HepG2 (cell line): ENCODE results near the gene TK2. TPM values are rescaled to one million over a fixed set of nuclear protein-coding genes. Genes with fewer than 3 reads are reported as not detected.

Experiments
- AKAP8 ChIP-seq: sonication (generic); formaldehyde crosslinking; IDR thresholded peaks from 2 replicates; pipeline ENCODE4 v1.5.1; 2020; ENCODE audit warnings: mild to moderate bottlenecking, missing genetic modification reagents
- ATF4 ChIP-seq, 2 experiments: fragments of 450-650 bp in 1 of 2; sonication (generic) in 1 of 2; formaldehyde crosslinking; IDR thresholded peaks; 2 replicates each; pipeline versions ENCODE4 v1.5.0 to v1.8.0; 2020 to 2022; ENCODE audit warnings: mild to moderate bottlenecking in 1 of 2, missing genetic modification reagents in 1 of 2
- HMGXB4 ChIP-seq, 2 experiments: sonication (generic) in 1 of 2; formaldehyde crosslinking in 1 of 2; IDR thresholded peaks; 2 replicates each; pipeline versions ENCODE4 v1.4.0 to v1.6.1; 2018 to 2020; ENCODE audit warnings: missing genetic modification reagents in 2 of 2, borderline replicate concordance in 1 of 2, low read depth in 1 of 2, mild to moderate bottlenecking in 1 of 2, missing biosample characterization in 1 of 2
- KDM5B ChIP-seq: sonication (generic); formaldehyde crosslinking; IDR thresholded peaks from 2 replicates; pipeline ENCODE4 v1.4.0; 2020; ENCODE audit warnings: missing genetic modification reagents, mild to moderate bottlenecking, borderline replicate concordance
- KDM6A ChIP-seq: IDR thresholded peaks from 2 replicates; pipeline ENCODE4 v1.6.1; 2016; ENCODE audit warnings: low read depth
- MAZ ChIP-seq, 2 experiments: sonication (generic) in 1 of 2; formaldehyde crosslinking in 1 of 2; IDR thresholded peaks; 2 replicates each; pipeline versions ENCODE4 v1.5.0 to v1.6.1; 2012 to 2020; ENCODE audit warnings: low read depth in 2 of 2, mild to moderate bottlenecking in 2 of 2, borderline replicate concordance in 1 of 2, improper control_type of control experiment in 1 of 2, low read length in 1 of 2, missing genetic modification reagents in 1 of 2, moderate library complexity in 1 of 2
- PAX8 ChIP-seq: sonication (generic); formaldehyde crosslinking; IDR thresholded peaks from 2 replicates; pipeline ENCODE4 v1.8.0; 2022; ENCODE audit warnings: mild to moderate bottlenecking, missing genetic modification reagents, borderline replicate concordance
- RFX1 ChIP-seq: fragments of 450-650 bp; IDR thresholded peaks from 2 replicates; pipeline ENCODE4 v1.6.1; 2017
- SALL2 ChIP-seq: sonication (generic); formaldehyde crosslinking; IDR thresholded peaks from 2 replicates; pipeline ENCODE4 v1.8.1; 2023; ENCODE audit warnings: mild to moderate bottlenecking, missing genetic modification reagents, inconsistent platforms
- SRSF1 ChIP-seq: fragments of 200-400 bp; formaldehyde crosslinking; optimal IDR thresholded peaks from 2 replicates; pipeline ENCODE3; 2017; ENCODE audit warnings: mild to moderate bottlenecking, low read depth, low read length, moderate library complexity
- TCF7 ChIP-seq: sonication (generic); IDR thresholded peaks from 2 replicates; pipeline ENCODE4 v1.6.1; 2016; ENCODE audit warnings: antibody characterized with exemption, low read depth
- U2AF1 ChIP-seq: fragments of 200-400 bp; formaldehyde crosslinking; optimal IDR thresholded peaks from 2 replicates; pipeline ENCODE3; 2017; ENCODE audit warnings: mild to moderate bottlenecking, low read depth, low read length
- ZBTB49 ChIP-seq: sonication (generic); formaldehyde crosslinking; IDR thresholded peaks from 2 replicates; pipeline ENCODE4 v1.4.0; 2020; ENCODE audit warnings: missing genetic modification reagents, borderline replicate concordance
- ZBTB7B ChIP-seq: sonication (generic); formaldehyde crosslinking; IDR thresholded peaks from 2 replicates; pipeline ENCODE4 v1.4.0; 2020; ENCODE audit warnings: missing genetic modification reagents
- ZFP36L2 ChIP-seq: sonication (generic); formaldehyde crosslinking; IDR thresholded peaks from 2 replicates; pipeline ENCODE4 v1.4.0; 2020; ENCODE audit warnings: missing genetic modification reagents
- ZKSCAN5 ChIP-seq: sonication (generic); formaldehyde crosslinking; IDR thresholded peaks from 2 replicates; pipeline ENCODE4 v1.5.1; 2020; ENCODE audit warnings: mild to moderate bottlenecking, missing genetic modification reagents
- ZNF460 ChIP-seq: sonication (generic); formaldehyde crosslinking; IDR thresholded peaks from 2 replicates; pipeline ENCODE4 v1.5.1; 2020; ENCODE audit warnings: missing genetic modification reagents, mild to moderate bottlenecking, borderline replicate concordance
- ZNF549 ChIP-seq: sonication (generic); formaldehyde crosslinking; IDR thresholded peaks from 2 replicates; pipeline ENCODE4 v1.5.0; 2020; ENCODE audit warnings: missing genetic modification reagents
- ZNF724P ChIP-seq: sonication (generic); formaldehyde crosslinking; IDR thresholded peaks from 2 replicates; pipeline ENCODE4 v1.8.0; 2022; ENCODE audit warnings: missing genetic modification reagents, borderline replicate concordance
- ZNF749 ChIP-seq: sonication (generic); formaldehyde crosslinking; IDR thresholded peaks from 2 replicates; pipeline ENCODE4 v1.8.0; 2022; ENCODE audit warnings: mild to moderate bottlenecking, missing genetic modification reagents, moderate library complexity, borderline replicate concordance
- ZNF775 ChIP-seq: sonication (generic); formaldehyde crosslinking; IDR thresholded peaks from 2 replicates; pipeline ENCODE4 v1.4.0; 2020; ENCODE audit warnings: missing genetic modification reagents, mild to moderate bottlenecking, moderate library complexity, borderline replicate concordance
- ZNF788 ChIP-seq: sonication (generic); formaldehyde crosslinking; IDR thresholded peaks from 2 replicates; pipeline ENCODE4 v1.5.0; 2020; ENCODE audit warnings: mild to moderate bottlenecking, missing genetic modification reagents, borderline replicate concordance
- ZNF879 ChIP-seq: sonication (generic); formaldehyde crosslinking; IDR thresholded peaks from 2 replicates; pipeline ENCODE4 v1.8.1; 2023; ENCODE audit warnings: missing genetic modification reagents
- ZNF891 ChIP-seq: sonication (generic); formaldehyde crosslinking; IDR thresholded peaks from 2 replicates; pipeline ENCODE4 v1.5.0; 2020; ENCODE audit warnings: mild to moderate bottlenecking, missing genetic modification reagents
- polyA plus RNA-seq, 8 experiments: library from polyadenylated mRNA; depleted of rRNA in 3 of 8; stranded (reverse) in 7 of 8; unstranded in 1 of 8; fragments of >200 nt; fragmentation: Illumina TruSeq in 4 of 8; extraction: Trizol in 4 of 8; gene quantifications; 2 replicates each; pipeline versions ENCODE4 v1.2.1 to v1.2.3, GENCODE V29; 2011 to 2016; ENCODE audit warnings: low read depth in 4 of 8, missing spikeins in 1 of 8, mixed read lengths in 1 of 8; ENCODE audit not compliant: insufficient read depth in 1 of 8
- total RNA-seq, 5 experiments: library from RNA; depleted of rRNA; stranded (reverse); fragments of >200 nt; fragmentation: Illumina TruSeq; extraction: Trizol; gene quantifications; 2 replicates each; pipeline ENCODE4 v1.2.3, GENCODE V29; 2016; ENCODE audit warnings: low read depth in 1 of 5

Gene TK2
- total and polyA plus RNA-seq, 2 of the 13 experiments (the other 11 are each of a cell fraction or from before 2014, with no cell fraction given) = 18.7 to 21.0 TPM

- no peak for TF ChIP-seq MAZ (IDR thresholded peaks at IDR 0.05; ENCODE audit: borderline replicate concordance, low read depth, low read length)
- 0 out of 2 replicates have a peak, but pooled peaks have one; percentile 18 for TF ChIP-seq MAZ (CRISPR knock-in tag; IDR thresholded peaks at IDR 0.05; ENCODE audit: low read depth)
- no peak for TF ChIP-seq ZNF749 (CRISPR knock-in tag)
- TF ChIP-seq KDM5B (CRISPR knock-in tag) = peak; percentile 13; the same call in 1 of the 2 replicates
- TF ChIP-seq ATF4 (CRISPR knock-in tag; IDR thresholded peaks at IDR 0.05) = peak in 1 of 2 experiments; percentile 81; a peak in 2 of 4 replicates
- TF ChIP-seq KDM6A = no peak
- no peak for TF ChIP-seq ZBTB7B (CRISPR knock-in tag)
- no peak for TF ChIP-seq ZNF788 (CRISPR knock-in tag)
- no peak for TF ChIP-seq ZNF549
- TF ChIP-seq TCF7 = no peak
- TF ChIP-seq ZNF460 (CRISPR knock-in tag) = peak; percentile 85
- TF ChIP-seq ZBTB49 (CRISPR knock-in tag) = no peak
- TF ChIP-seq ZNF879 (CRISPR knock-in tag) = no peak
- TF ChIP-seq HMGXB4 (CRISPR knock-in tag; IDR thresholded peaks at IDR 0.05; ENCODE audit: borderline replicate concordance in 1 of 2, low read depth in 1 of 2) = no peak
- TF ChIP-seq ZFP36L2 (CRISPR knock-in tag) = no peak
- TF ChIP-seq PAX8 (CRISPR knock-in tag) = no peak
- no peak for TF ChIP-seq U2AF1
- TF ChIP-seq ZNF891 = no peak
- no peak for TF ChIP-seq RFX1
- TF ChIP-seq SRSF1 = no peak
- no peak for TF ChIP-seq ZNF775 (CRISPR knock-in tag)
- no peak for TF ChIP-seq ZNF724P (CRISPR knock-in tag)
- TF ChIP-seq SALL2 (CRISPR knock-in tag) = no peak
- no peak for TF ChIP-seq AKAP8
- no peak for TF ChIP-seq ZKSCAN5 (CRISPR knock-in tag)
Measured at GRCh38 chr16:66512272-66513110, 37.4 kb downstream of the TK2 start (continued).
